ENCODE measurements around the gene DRGX. TPM values are rescaled to one million over a fixed set of nuclear protein-coding genes. Genes with fewer than 3 reads are reported as not detected.

Gene DRGX
- total RNA-seq, 1 donor: not detected

- TF ChIP-seq, protein P1, sequence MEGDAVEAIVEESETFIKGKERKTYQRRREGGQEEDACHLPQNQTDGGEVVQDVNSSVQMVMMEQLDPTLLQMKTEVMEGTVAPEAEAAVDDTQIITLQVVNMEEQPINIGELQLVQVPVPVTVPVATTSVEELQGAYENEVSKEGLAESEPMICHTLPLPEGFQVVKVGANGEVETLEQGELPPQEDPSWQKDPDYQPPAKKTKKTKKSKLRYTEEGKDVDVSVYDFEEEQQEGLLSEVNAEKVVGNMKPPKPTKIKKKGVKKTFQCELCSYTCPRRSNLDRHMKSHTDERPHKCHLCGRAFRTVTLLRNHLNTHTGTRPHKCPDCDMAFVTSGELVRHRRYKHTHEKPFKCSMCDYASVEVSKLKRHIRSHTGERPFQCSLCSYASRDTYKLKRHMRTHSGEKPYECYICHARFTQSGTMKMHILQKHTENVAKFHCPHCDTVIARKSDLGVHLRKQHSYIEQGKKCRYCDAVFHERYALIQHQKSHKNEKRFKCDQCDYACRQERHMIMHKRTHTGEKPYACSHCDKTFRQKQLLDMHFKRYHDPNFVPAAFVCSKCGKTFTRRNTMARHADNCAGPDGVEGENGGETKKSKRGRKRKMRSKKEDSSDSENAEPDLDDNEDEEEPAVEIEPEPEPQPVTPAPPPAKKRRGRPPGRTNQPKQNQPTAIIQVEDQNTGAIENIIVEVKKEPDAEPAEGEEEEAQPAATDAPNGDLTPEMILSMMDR (IDR thresholded peaks at IDR 0.05; ENCODE audit: insufficient read depth, low read depth, low read length): no peak
- no peak overlapping the region for H3K4me3 ChIP-seq (ENCODE audit: low read depth, low read length)
- DNase-seq (ENCODE audit: low read depth): no peak
Observed at GRCh38 chr10:49335364-49335972, 60.4 kb downstream of the DRGX start.

DNA sequence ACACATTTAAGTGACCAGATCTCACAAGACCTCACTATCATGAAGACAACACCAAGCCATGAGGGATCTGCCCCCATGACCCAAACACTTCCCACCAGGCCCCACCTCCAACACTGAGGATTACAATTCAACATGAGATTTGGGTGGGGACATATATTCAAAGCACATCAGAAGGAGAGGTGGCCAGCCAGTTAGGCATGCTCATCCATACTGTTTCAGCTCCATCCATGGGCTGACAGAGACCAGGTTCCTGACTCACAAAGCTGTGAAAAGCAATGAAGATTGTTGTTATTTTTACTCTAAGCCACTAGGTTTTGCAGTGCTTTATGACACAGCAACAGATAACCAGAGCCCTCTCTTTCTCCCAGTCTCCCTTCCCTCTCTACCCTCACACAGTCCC, 60.9 kb downstream of the DRGX start:
- no peak for DNase-seq (ENCODE audit: low read depth)
- no peak overlapping the region for H3K4me3 ChIP-seq (ENCODE audit: low read depth, low read length)
- TF ChIP-seq, protein P1 (IDR thresholded peaks at IDR 0.05; ENCODE audit: insufficient read depth, low read depth, low read length): no peak

- H3K4me3 ChIP-seq (ENCODE audit: low read depth, low read length): no peak overlapping the region
- TF ChIP-seq, protein P1 (IDR thresholded peaks at IDR 0.05; ENCODE audit: insufficient read depth, low read depth, low read length): no peak
- DNase-seq (ENCODE audit: low read depth): no peak
Observed at GRCh38 chr10:49333192-49333591, 62.7 kb downstream of the DRGX start.

DNA sequence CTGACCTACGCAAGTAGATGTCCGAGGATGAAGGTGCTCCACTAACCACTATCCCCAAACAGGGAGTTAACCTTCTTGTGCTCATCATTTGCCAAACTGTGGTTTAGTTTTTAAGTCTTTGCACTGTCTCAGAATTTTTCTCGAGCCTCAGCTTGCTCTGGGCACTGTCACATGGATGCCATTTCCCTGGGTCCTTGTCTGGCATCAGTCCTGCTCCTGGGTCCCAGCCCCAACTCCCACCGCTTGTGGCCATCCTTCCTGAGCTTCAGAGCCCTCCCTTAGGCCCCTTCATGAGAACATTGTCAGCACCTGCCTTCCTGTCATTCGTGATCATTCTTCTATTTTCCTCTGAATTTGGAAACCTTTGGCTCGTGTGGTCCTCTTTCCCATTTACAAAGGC, 63.1 kb downstream of the DRGX start:
- no peak for DNase-seq (ENCODE audit: low read depth)
- TF ChIP-seq, protein P1 (IDR thresholded peaks at IDR 0.05; ENCODE audit: insufficient read depth, low read depth, low read length): no peak
- H3K4me3 ChIP-seq (ENCODE audit: low read depth, low read length): no peak overlapping the region

DNA sequence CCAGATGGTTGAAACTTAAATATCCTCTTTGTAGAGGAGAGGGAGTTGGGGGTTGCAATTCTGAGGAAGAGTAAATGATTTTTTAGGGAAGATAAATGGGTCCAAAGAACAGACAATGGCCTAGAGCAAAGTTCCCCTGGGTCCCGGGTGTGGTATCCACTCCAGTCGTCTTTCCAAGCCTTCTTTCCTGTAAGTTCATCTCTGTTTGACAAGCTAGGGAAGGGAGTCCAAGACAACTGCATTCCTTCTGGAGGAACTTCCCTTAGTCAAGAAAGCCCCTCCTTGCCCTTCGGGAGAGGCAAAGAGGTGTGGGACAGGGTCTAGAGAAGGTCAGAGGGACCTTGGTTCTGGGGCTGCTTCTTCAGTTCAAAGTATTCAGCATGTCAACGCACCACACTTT, 63.6 kb downstream of the DRGX start:
- H3K4me3 ChIP-seq (ENCODE audit: low read depth, low read length): no peak overlapping the region
- TF ChIP-seq, protein P1 (IDR thresholded peaks at IDR 0.05; ENCODE audit: insufficient read depth, low read depth, low read length): no peak
- no peak for DNase-seq (ENCODE audit: low read depth)

DNA sequence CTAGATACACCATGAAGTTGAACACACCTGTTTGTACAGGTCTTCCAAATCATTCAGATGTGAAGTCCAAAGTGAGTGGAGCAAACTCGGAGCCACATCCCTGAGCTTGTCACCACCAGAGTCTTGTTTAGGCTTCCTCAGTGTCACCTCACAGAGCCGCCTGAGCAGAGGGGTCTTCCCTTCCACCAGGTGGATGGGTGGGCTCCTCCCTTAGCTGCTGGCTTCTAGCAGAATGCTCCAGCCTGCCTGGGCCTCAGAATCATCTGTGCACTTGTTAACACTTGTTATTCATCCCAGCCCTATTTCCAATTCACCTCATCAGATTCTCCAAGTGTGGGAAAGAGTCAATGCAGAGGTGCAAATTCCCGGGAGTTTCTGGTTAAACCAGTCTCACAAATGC, 64.5 kb downstream of the DRGX start:
- no peak overlapping the region for H3K4me3 ChIP-seq (ENCODE audit: low read depth, low read length)
- DNase-seq (ENCODE audit: low read depth): no peak
- TF ChIP-seq, protein P1 (IDR thresholded peaks at IDR 0.05; ENCODE audit: insufficient read depth, low read depth, low read length): no peak

GRCh38 chr10:49330127-49330665, 65.7 kb downstream of the DRGX start:
- H3K4me3 ChIP-seq (ENCODE audit: low read depth, low read length): no peak overlapping the region
- no peak for DNase-seq (ENCODE audit: low read depth)
- TF ChIP-seq, protein P1 (IDR thresholded peaks at IDR 0.05; ENCODE audit: insufficient read depth, low read depth, low read length): no peak

Measured in fibroblast of villous mesenchyme (primary cell).